ENCODE results near the gene STK32A.
"Not testable (repeated sequence)": the region's sequence is repeated elsewhere in the genome, so short reads cannot be mapped to it uniquely, and the experiment has no call there.

The STK32A gene

DNA sequence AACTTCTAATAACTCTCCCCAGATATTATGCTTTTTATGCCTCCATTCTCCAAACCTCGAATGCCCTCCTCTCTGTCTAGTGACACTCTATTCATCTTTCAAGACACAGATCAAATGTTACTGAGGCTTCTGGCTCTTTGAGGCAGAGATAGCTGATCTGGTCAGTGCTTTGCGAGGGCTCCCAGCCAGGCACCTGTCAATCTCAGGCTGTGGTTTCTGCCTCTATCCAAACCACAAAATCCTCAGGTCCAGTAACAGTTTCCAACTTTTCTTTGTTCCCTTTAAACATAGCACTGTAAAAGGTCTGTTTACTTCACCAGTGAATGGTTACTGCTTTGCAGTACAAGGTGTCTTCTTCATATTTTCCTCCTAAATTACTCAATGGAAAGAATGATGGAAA is 11.5 kb upstream of the STK32A start:
- FAIRE-seq (no peak), DNase-seq (ENCODE audit: insufficient read length) (no peak)
- TF ChIP-seq POLR2AphosphoS5 (IDR thresholded peaks at IDR 0.05; ENCODE audit: low read depth, low read length) (no peak), POLR2A (IDR thresholded peaks at IDR 0.05; ENCODE audit: low read depth, low read length) (no peak), TAF1 (IDR thresholded peaks at IDR 0.05; ENCODE audit: borderline replicate concordance, low read depth, low read length) (no peak)

DNA sequence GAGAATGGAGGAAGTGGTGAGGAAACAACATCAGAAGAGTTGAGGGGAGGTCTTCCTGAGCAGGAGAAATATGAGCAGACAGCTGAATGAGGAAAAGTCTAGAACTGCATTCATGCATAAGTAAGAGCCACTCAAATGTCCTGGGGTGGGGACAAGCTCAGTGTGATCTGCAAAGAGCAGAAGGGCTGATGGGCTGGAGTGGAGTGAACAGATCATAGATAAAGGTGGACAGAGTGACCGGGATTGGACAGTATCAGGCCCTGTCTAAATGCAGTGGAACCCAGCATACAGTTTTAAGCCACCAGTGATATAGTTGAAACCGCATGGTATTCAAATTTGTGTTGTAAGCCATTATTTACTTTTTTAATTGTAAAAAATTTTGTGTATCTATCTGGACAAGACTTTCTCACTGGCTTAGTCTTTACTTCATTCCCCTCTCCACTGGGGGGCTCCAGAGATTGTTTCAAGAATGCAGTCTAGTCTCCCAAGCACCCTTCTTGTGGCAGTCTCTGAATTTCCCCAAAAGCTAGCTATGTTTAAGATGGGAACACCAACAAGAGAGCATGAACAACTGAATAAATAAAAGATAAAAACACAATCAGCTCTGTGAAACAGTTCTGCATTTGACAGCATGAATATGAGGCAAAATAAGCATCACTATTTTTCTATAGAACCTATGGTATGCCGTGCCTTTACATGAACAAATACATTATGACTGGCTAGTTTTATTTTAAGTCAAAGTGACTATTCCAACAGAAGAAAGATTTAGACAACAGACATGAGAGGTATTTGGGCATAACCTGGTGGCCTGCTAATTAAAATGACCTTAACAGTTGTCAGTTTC is 10.7 kb upstream of the STK32A start:
- TF ChIP-seq TAF1 (IDR thresholded peaks at IDR 0.05; ENCODE audit: borderline replicate concordance, low read depth, low read length) (no peak), POLR2A (IDR thresholded peaks at IDR 0.05; ENCODE audit: low read depth, low read length) (no peak), POLR2AphosphoS5 (IDR thresholded peaks at IDR 0.05; ENCODE audit: low read depth, low read length) (no peak)
- DNase-seq (ENCODE audit: insufficient read length) (no peak), FAIRE-seq (no peak)

GRCh38 chr5:147225938-147226337 is 8.9 kb upstream of the STK32A start:
- TF ChIP-seq POLR2A (IDR thresholded peaks at IDR 0.05; ENCODE audit: low read depth, low read length), result no peak
- TF ChIP-seq TAF1 (IDR thresholded peaks at IDR 0.05; ENCODE audit: borderline replicate concordance, low read depth, low read length), result no peak
- TF ChIP-seq POLR2AphosphoS5 (IDR thresholded peaks at IDR 0.05; ENCODE audit: low read depth, low read length), result no peak
- DNase-seq (ENCODE audit: insufficient read length), result no peak
- FAIRE-seq, result no peak

DNA sequence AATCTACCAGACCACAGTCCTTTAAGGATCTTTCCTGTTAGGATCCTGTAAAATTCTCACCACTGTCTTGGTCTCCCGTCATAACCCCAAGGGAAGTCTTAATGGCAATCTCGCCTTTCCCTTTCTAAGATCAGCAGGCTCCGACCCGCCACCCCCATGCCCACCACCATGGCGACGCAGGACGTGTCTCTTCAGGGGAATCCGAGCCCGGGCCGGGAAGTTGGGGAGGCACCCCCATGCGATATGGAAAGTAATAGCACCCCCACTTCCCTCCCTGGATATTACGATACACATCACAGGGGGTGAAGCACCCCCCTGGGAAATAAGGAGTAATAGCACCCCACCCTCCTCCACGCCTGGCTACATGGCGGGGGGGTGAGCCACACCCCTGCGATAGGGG is 8.3 kb upstream of the STK32A start:
- TF ChIP-seq POLR2A (IDR thresholded peaks at IDR 0.05; ENCODE audit: low read depth, low read length) (no peak), TAF1 (IDR thresholded peaks at IDR 0.05; ENCODE audit: borderline replicate concordance, low read depth, low read length) (no peak), POLR2AphosphoS5 (IDR thresholded peaks at IDR 0.05; ENCODE audit: low read depth, low read length) (no peak)
- FAIRE-seq, result no peak
- DNase-seq (ENCODE audit: insufficient read length), result no peak

GRCh38 chr5:147234239-147234824 is 494 bp upstream of the STK32A start:
- FAIRE-seq (no peak), DNase-seq (ENCODE audit: insufficient read length) (no peak)
- TF ChIP-seq TAF1 (IDR thresholded peaks at IDR 0.05; ENCODE audit: borderline replicate concordance, low read depth, low read length) (no peak), POLR2A (IDR thresholded peaks at IDR 0.05; ENCODE audit: low read depth, low read length) (no peak), POLR2AphosphoS5 (IDR thresholded peaks at IDR 0.05; ENCODE audit: low read depth, low read length) (no peak)

- TF ChIP-seq POLR2A (IDR thresholded peaks at IDR 0.05; ENCODE audit: low read depth, low read length), result no peak
- no peak for TF ChIP-seq POLR2AphosphoS5 (IDR thresholded peaks at IDR 0.05; ENCODE audit: low read depth, low read length)
- TF ChIP-seq TAF1 (IDR thresholded peaks at IDR 0.05; ENCODE audit: borderline replicate concordance, low read depth, low read length), result no peak
- no peak for FAIRE-seq
These were observed 5.6 kb downstream of the STK32A start for GRCh38 chr5:147240266-147240985.

GRCh38 chr5:147243238-147243637 is 8.4 kb downstream of the STK32A start:
- FAIRE-seq; DNase-seq (ENCODE audit: insufficient read length): not testable (repeated sequence)

More at GRCh38 chr5:147240266-147240985, 5.6 kb downstream of the STK32A start:
- no peak for DNase-seq (ENCODE audit: insufficient read length)

DNA sequence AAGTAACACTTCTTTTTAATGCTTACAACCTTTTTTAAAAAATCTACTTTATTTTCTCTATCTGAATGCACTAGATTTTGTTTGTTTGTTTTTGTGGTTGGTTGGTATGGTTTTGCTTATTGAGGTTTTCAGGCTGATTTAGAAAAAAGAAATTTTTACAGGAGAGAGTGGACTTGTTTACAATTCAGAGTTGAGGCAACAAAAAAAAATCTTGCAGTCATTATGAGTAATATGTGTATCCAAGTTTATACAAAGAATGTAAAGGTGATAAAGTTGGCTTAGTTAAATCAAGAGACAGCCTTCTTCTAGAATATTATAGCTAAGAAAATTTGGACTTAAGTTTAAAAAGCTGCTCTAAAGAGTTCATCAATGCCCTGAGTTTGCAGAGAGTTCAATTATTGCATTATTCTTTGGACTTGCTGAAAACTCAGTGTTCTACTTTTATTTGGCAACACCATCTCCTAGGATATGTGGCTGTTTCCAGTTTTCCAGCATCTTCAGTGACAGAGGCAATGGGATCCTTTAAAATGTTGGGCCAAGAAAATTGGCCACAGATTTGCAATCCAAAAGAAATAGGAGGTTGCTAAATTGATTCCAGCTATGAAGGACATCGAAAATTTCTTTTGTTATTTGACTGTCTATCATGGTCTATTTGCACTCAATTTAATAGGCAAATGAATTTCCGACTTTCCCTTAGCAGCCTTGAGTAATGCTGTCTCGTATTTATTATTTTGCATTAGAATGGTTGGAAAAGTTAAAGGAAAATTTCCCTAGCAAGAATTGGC is 10.7 kb downstream of the STK32A start:
- FAIRE-seq (no peak), DNase-seq (ENCODE audit: insufficient read length) (no peak)
- no peak for TF ChIP-seq TAF1 (IDR thresholded peaks at IDR 0.05; ENCODE audit: borderline replicate concordance, low read depth, low read length)
- no peak for TF ChIP-seq POLR2AphosphoS5 (IDR thresholded peaks at IDR 0.05; ENCODE audit: low read depth, low read length)
- no peak for TF ChIP-seq POLR2A (IDR thresholded peaks at IDR 0.05; ENCODE audit: low read depth, low read length)

GRCh38 chr5:147248561-147248960 is 13.7 kb downstream of the STK32A start:
- no peak for DNase-seq (ENCODE audit: insufficient read length)
- no peak for FAIRE-seq
- TF ChIP-seq POLR2AphosphoS5 (IDR thresholded peaks at IDR 0.05; ENCODE audit: low read depth, low read length), result no peak
- no peak for TF ChIP-seq TAF1 (IDR thresholded peaks at IDR 0.05; ENCODE audit: borderline replicate concordance, low read depth, low read length)
- TF ChIP-seq POLR2A (IDR thresholded peaks at IDR 0.05; ENCODE audit: low read depth, low read length), result no peak

GRCh38 chr5:147259837-147260236 is 25.0 kb downstream of the STK32A start:
- TF ChIP-seq TAF1 (IDR thresholded peaks at IDR 0.05; ENCODE audit: borderline replicate concordance, low read depth, low read length) (no peak), POLR2AphosphoS5 (IDR thresholded peaks at IDR 0.05; ENCODE audit: low read depth, low read length) (no peak), POLR2A (IDR thresholded peaks at IDR 0.05; ENCODE audit: low read depth, low read length) (no peak)
- FAIRE-seq (no peak), DNase-seq (ENCODE audit: insufficient read length) (no peak)

Measured in GM12892 (cell line).